Lung (tissue), 12 donors: Measurements from ENCODE around the gene SS18L1. TPM values are rescaled to one million over a fixed set of nuclear protein-coding genes. Genes with fewer than 3 reads are reported as not detected.
"Not testable (repeated sequence)": the region's sequence is repeated elsewhere in the genome, so short reads cannot be mapped to it uniquely, and the experiment has no call there.

ENCODE experiments used
- ATAC-seq: fragments of 200-7000 bp; cut with Tn5 transposase; one replicate; pipeline ENCODE4 v1.9.1; 2020; ENCODE audit warnings: moderate number of reproducible peaks; ENCODE audit not compliant: insufficient read depth, low FRiP score
- DNase-seq, 3 donors: peaks; one replicate each; pipeline ENCODE4 v3.0.0-alpha.2; 2013 to 2017
- H3K27ac ChIP-seq, 2 donors: one replicate each; pipeline ENCODE4 v1.5.1; 2013; ENCODE audit warnings: mild to moderate bottlenecking in 2 of 2, moderate library complexity in 2 of 2, control low read depth in 1 of 2, inconsistent platforms in 1 of 2, low read depth in 1 of 2, low read length in 1 of 2
- H3K27me3 ChIP-seq, 3 donors: one replicate each; pipeline ENCODE4 v1.5.1; 2013; ENCODE audit warnings: low read length in 2 of 3; ENCODE audit not compliant: control insufficient read depth in 3 of 3, insufficient read depth in 3 of 3
- H3K36me3 ChIP-seq, 4 donors: one replicate each; pipeline ENCODE4 v1.5.1; 2013; ENCODE audit warnings: low read length in 4 of 4, mild to moderate bottlenecking in 1 of 4, moderate library complexity in 1 of 4; ENCODE audit not compliant: control insufficient read depth in 4 of 4, insufficient read depth in 4 of 4
- H3K4me1 ChIP-seq, 5 donors: one replicate each; pipeline ENCODE4 v1.5.1; 2013; ENCODE audit warnings: low read length in 5 of 5, mild to moderate bottlenecking in 2 of 5, moderate library complexity in 1 of 5; ENCODE audit not compliant: control insufficient read depth in 5 of 5, insufficient read depth in 5 of 5
- H3K4me3 ChIP-seq: one replicate; pipeline ENCODE4 v1.5.1; 2013; ENCODE audit warnings: mild to moderate bottlenecking, control low read depth, moderate library complexity
- H3K9ac ChIP-seq, 2 donors: one replicate each; pipeline ENCODE4 v1.5.1; 2013; ENCODE audit warnings: low read length in 2 of 2, control low read depth in 1 of 2; ENCODE audit not compliant: insufficient read depth in 1 of 2
- H3K9me3 ChIP-seq, 4 donors: one replicate each; pipeline ENCODE4 v1.5.1; 2013; ENCODE audit warnings: low read length in 3 of 4, mild to moderate bottlenecking in 1 of 4, moderate library complexity in 1 of 4; ENCODE audit not compliant: control insufficient read depth in 4 of 4, insufficient read depth in 3 of 4
- CTCF ChIP-seq: IDR thresholded peaks from 2 replicates; pipeline ENCODE4 v1.5.1; 2012; ENCODE audit warnings: mild to moderate bottlenecking; ENCODE audit errors: control extremely low read depth, extremely low read depth
- WGBS, 2 donors: extraction: QIAGEN DNeasy Blood & Tissue Kit; methylation state at CpG; one replicate each; pipeline ENCODE4 v1.1.7; 2013; 5-methylcytosine and 5-hydroxymethylcytosine counted together
- polyA plus RNA-seq, 2 donors: library from polyadenylated mRNA; stranded (reverse); fragments of 200-250 nt; gene quantifications; one replicate each; pipeline ENCODE4 v1.2.1, GENCODE V29; 2013
- total RNA-seq, 2 donors: library from RNA; depleted of rRNA in 1 of 2; stranded (reverse); fragments of >200 nt in 1 of 2; gene quantifications; one replicate each; pipeline ENCODE4 v1.2.1, GENCODE V29; 2014 to 2021
- donor health status: control.
- donor health status: control.
- donor health status: Bipolar disorder and iron deficiency.
- donor health status: healthy.
- donor health status: DM: yes; HTN: yes; CAD: no.

Gene SS18L1
- total and polyA plus RNA-seq, 4 donors = 7.2 to 24.1 (median 14.9) TPM

GRCh38 chr20:62111148-62111547 is 32.4 kb upstream of the SS18L1 start:
- no peaks in the 10 kb centered on the region for H3K4me1 ChIP-seq
- WGBS, 2 donors = 97 to 98% methylated on average over 6 of the region's 6 CpGs
- DNase-seq (no peak), ATAC-seq (no peak)
- H3K36me3 ChIP-seq = no peaks in the 10 kb centered on the region
- H3K9me3 ChIP-seq = peaks cover 0 to 45% (median 10%) of the 10 kb centered on the region in 4 donors
- no peak for TF ChIP-seq CTCF
- no peak overlapping the region for H3K4me3 ChIP-seq
- peaks cover 0 to 2% (median 0%) of the 10 kb centered on the region in 3 donors for H3K27me3 ChIP-seq
- H3K9ac ChIP-seq = no peak overlapping the region
- no peak overlapping the region for H3K27ac ChIP-seq

- H3K4me3 ChIP-seq = no peak overlapping the region
- no peak overlapping the region for H3K9ac ChIP-seq
- DNase-seq (no peak), ATAC-seq (no peak)
- no peak overlapping the region for H3K27ac ChIP-seq
- H3K9me3 ChIP-seq = peaks cover 0 to 42% (median 10%) of the 10 kb centered on the region in 4 donors
- H3K36me3 ChIP-seq = no peaks in the 10 kb centered on the region
- no peaks in the 10 kb centered on the region for H3K4me1 ChIP-seq
- 92 to 94% methylated on average over 6 of the region's 6 CpGs for WGBS, 2 donors
- peaks cover 0 to 8% (median 7%) of the 10 kb centered on the region in 3 donors for H3K27me3 ChIP-seq
- TF ChIP-seq CTCF = no peak
Measured at GRCh38 chr20:62112368-62112767, 31.2 kb upstream of the SS18L1 start.

- H3K9me3 ChIP-seq = peaks cover 0 to 34% (median 4%) of the 10 kb centered on the region in 4 donors
- 44 to 59% methylated on average over 8 of the region's 8 CpGs for WGBS, 2 donors
- no peak overlapping the region for H3K9ac ChIP-seq
- H3K36me3 ChIP-seq = no peaks in the 10 kb centered on the region
- ATAC-seq = no peak
- no peak for TF ChIP-seq CTCF
- H3K27ac ChIP-seq = no peak overlapping the region
- H3K27me3 ChIP-seq = peaks cover 0 to 20% (median 9%) of the 10 kb centered on the region in 3 donors
- DNase-seq = no peak
- no peaks in the 10 kb centered on the region for H3K4me1 ChIP-seq
- H3K4me3 ChIP-seq = no peak overlapping the region
Measured at GRCh38 chr20:62114894-62115293, 28.7 kb upstream of the SS18L1 start.

- ATAC-seq, H3K4me3 ChIP-seq, H3K27ac ChIP-seq, H3K9ac ChIP-seq, H3K4me1 ChIP-seq, DNase-seq, H3K36me3 ChIP-seq: not testable (repeated sequence)
- Histone ChIP-seq H3K27me3 (peaks cover 0 to 20% (median 9%) of the 10 kb centered on the region in 3 donors), H3K9me3 (peaks cover 0 to 29% (median 2%) of the 10 kb centered on the region in 4 donors)
- WGBS, 2 donors = 89 to 91% methylated on average over 7 of the region's 7 CpGs
Measured at GRCh38 chr20:62115800-62116407, 27.7 kb upstream of the SS18L1 start.
